LNCAP (cell line): ENCODE results near the gene EPB41.

Experiments
- TF ChIP-seq, protein P1 (sequence below): fragments of 450-650 bp; IDR thresholded peaks from 2 replicates; pipeline ENCODE4 v1.5.1; 2017; ENCODE audit warnings: mild to moderate bottlenecking

Gene EPB41

DNA sequence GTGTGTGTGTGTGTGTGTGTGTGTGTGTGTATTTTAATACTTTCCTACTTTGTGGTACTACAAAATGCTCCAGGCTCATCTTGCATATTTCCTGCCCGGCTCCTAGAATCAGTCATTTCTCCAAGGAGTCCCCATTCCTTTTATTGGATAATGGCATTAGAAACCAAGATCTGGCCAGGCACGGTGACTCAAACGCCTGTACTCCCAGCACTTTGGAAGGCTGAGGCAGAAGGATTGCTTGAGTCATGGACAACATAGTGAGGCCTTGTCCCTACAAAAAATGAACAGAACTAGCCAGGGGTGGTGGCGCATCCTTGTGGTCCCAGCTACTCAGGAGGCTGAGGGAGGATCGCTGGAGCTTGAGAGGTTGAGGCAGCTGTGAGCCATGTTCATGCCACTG lies 20.3 kb downstream of the EPB41 start:
- TF ChIP-seq, protein P1, sequence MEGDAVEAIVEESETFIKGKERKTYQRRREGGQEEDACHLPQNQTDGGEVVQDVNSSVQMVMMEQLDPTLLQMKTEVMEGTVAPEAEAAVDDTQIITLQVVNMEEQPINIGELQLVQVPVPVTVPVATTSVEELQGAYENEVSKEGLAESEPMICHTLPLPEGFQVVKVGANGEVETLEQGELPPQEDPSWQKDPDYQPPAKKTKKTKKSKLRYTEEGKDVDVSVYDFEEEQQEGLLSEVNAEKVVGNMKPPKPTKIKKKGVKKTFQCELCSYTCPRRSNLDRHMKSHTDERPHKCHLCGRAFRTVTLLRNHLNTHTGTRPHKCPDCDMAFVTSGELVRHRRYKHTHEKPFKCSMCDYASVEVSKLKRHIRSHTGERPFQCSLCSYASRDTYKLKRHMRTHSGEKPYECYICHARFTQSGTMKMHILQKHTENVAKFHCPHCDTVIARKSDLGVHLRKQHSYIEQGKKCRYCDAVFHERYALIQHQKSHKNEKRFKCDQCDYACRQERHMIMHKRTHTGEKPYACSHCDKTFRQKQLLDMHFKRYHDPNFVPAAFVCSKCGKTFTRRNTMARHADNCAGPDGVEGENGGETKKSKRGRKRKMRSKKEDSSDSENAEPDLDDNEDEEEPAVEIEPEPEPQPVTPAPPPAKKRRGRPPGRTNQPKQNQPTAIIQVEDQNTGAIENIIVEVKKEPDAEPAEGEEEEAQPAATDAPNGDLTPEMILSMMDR = no peak

DNA sequence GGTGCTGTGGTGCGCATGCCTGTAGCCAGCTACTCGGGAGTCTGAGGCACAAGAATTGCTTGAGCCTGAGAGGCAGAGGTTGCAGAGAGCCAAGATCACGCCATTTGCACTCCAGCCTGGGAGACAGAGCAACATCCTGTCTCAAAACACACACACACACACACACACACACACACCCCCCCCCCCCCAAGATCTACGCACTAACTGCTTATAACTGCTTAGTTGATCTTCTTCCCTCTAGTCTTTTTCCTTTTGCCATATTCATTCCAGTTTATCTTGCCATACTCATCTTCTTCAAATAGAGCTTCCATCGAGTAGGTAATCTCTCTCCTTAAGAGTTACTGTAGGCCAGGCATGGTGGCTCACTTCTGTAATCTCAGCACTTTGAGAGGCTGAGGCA lies 20.9 kb downstream of the EPB41 start:
- TF ChIP-seq, protein P1 = no peak

DNA sequence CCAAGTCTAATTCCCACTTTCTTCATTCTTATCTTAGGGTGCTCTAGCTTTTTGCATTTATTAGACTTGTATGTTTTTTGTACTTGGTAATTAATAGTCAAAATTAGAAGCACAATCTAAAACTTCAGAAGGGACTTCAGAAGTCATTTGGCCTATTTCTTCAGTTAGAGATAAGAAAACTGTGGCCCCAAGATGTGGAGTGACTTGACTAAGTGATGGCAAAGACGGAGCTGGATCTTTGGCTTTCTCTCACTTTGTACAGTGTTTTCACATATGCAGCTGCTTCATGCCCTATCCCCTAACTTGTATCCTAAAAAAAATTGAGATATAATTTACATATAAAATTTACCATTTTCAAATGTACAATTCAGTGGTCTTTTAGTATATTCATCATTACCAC lies 21.7 kb downstream of the EPB41 start:
- TF ChIP-seq, protein P1 = no peak

DNA sequence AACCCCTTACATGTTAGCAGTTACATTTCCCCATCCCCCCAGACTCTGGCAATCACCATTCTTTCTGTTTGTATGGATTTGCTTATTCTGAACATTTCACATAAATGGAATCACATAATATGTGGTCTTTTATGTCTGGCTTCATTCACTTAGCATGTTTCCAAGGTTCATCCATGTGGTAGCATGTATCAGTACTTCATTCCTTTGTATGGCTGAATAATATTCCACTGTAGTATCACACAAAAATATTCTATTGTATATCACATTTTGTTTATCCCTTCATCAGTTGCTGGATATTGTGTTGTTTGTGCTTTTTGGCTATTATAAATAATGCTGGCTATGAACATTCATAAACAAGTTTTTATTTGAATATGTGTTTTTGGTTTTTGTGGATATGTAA lies 22.2 kb downstream of the EPB41 start:
- TF ChIP-seq, protein P1 = no peak

DNA sequence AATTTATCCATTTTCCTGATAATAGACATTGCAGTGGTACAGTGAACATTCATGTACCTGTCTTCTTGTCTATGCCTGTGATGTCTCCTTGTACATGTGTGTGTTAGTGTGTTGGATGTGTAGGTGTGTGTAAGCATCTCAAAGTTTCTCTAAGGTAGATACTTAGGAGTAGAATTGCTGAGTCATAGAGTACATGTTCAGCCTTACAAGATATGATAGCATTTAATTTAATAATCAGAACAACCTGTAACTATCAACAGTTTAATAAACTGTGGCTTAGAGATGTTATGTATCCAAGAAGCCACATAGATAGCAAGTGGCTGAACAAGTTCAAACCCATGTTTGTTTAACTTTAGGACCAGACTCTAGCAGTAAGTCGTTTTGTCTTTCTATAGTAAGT lies 35.6 kb downstream of the EPB41 start:
- TF ChIP-seq, protein P1 = no peak

DNA sequence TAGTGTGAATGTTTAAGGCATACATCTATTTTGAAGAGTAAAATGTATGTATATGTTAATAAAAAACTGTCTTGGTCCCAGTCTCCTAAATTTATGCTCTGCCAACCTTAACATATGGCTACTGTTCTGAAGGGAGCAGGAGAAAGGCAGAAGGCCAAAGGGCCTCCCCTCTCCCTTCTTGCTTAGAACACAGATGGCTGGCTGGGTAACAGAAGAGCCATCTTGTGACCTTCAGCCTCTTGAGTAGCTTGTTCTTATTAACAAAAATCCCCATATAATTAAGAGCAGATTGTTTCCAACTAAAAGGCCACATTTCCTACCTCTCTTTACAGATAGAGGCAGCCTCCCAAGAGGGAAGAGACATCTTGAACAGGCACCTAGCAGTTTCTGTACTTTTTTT lies 36.1 kb downstream of the EPB41 start:
- TF ChIP-seq, protein P1 = no peak

DNA sequence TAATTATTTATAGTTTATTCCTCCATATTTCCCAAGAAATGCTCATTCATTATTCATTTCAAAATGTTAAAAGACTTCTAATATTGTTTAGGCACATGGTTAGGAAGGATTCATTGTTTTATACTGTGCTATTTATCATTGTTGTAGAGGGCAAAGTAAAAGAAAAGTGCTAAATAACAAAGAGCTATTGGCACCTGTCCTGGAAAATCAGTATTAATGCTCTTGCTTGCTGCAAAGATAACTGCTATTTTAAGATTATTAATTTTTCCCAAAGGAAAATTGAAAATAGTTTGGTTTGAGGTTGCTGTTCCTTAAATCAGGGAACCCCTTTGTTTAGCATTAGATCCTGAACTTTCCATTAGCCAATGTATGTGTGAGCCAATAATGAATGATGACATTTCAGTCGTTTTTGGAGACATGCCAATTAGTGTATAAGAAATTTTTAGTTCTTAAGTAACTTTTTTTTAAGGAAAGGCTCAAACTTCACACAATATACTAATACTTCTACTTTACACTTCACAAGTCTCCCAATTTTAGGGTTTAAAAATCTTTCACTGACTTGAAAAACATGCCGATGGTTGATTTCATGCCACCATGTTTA lies 39.9 kb downstream of the EPB41 start:
- TF ChIP-seq, protein P1 = no peak

DNA sequence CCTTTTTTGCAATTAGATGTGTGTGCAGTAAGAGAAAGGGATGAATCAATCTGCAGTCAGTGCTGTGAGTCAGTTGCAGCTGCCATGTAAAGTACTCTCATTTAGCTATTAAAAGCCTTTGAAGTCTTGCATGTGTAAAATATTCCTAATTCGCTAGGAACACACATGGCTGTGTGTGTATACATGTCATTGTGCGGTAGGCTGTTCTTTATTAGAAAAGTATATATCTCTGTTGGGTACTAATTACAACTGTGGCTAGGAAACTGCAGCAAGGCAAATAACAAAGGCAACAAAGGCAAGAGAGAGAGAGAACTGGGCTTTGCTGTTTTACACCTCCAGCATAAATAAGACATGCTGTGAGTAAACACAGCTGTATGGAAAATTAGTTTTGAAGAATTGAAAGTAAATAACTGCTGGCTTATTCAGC lies 41.7 kb downstream of the EPB41 start:
- TF ChIP-seq, protein P1 = no peak
